ENCODE results near the gene USP50.
"Not testable (repeated sequence)": the region's sequence is repeated elsewhere in the genome, so short reads cannot be mapped to it uniquely, and the experiment has no call there.

USP50 gene

DNA sequence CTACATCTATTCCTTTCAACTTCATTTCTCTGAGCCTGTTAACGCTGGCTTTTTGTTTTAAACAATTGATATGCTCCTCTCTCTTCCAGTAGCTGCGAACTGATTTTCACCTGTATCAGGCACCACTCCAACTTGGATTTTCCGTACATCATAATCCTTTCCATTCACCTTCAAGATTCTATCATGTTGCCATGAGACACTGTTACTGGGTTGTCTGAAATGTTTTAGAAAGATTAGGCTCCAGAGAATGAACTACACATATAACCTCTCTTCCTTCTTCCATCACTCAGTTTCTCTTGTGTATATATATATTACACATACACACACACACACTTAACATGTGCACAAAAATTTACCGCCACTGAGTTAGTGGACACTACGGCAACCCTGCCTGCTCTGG, at the start of gene USP50:
TSS of gene USP50 (minus strand) at position 101 of the 400 bp plus-strand sequence. CDS start 141 bp downstream, outside the sequence.
- DNase-seq (ENCODE audit: low spot score) = no peak

DNA sequence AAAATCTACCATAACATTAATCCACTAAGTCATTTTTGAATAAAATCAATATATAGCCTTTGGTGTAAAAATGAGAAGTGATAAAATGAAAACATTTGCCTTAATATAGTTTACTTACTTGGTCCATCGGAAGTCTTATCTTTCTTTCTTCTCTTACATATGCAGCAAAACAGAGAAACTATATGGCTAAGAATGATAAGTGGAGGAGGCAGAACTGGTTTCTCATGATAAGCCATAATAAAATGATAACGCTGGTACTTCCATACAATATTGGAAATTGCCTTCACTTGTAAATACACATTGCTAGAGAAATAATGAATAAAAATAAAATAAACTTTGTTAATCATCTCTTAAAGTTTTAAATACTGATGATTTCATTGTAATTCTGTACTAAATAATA, 47.8 kb upstream of the USP50 start:
- no peak for DNase-seq (ENCODE audit: low spot score)

DNA sequence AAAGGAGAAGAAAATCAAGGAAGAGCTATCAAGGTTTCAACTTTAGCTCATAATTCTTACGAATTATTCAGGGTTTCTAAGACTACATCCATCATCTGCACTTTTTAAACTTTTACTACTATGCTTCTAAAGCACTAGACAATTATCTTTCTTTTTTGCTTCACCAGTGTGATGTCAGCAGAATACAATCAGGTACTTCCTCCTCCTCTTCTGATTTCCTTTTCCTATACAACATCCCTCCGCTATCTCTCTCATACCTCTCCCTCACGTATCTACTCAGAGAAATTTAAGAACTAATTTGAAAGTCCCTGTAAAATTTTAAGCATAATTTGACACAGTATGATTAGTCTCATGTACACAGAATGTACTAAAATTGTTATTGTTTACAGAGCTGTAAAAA, 47.3 kb upstream of the USP50 start:
- no peak for DNase-seq (ENCODE audit: low spot score)

DNA sequence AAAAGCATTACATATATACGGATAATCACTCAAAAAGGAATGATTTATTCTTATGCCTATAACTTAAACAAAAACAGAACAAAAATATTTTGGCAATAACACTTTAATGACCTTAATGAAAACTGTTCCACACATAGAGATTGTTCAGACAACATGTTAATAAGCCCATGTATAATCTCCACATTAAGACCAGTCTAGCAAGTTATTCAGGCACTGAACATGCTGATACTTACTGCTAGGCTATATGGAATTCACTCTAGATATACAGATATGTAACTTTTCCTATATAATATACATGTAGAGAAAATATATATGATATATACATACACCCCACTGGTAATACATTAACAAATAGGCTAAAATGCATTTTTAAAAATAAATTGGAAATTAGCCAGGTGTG, 43.8 kb upstream of the USP50 start:
- no peak for DNase-seq (ENCODE audit: low spot score)

DNA sequence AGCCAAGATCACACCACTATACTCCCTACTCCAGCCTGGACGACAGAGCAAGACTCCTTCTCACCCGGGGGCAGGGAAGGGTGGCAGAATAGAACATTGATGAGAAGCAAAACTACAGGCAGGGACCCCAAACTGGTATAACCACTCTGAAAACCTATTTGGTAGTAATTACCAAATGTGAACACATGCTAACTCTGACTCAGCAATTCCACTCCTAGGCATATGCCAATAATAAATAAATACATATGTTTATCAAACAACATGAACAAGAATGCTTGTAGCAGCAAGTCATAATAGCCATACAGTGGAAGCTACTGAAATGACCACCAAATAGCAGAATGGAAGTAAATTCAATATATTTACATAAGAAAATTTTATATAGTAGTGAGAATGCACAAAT, 31.0 kb upstream of the USP50 start:
- DNase-seq (ENCODE audit: low spot score) = no peak

DNA sequence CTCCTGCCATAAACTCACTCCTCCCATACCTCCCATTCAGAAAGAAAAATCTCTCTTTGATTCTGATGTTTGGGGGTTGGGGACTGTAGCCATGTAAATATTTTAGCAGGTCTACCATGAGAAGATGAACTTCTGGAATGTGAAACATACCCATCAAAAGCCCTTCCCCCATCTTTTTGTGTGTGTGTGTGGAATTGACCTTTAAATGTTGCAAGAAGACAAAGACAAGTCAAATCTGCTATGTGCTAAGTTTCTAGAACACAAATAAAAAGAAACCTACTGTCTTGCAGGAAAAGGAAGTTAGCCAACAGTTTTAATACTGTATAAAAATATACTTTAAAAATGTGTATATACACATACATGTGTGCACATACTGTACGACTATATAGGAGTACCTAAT, 29.7 kb upstream of the USP50 start:
- DNase-seq (ENCODE audit: low spot score) = no peak

DNA sequence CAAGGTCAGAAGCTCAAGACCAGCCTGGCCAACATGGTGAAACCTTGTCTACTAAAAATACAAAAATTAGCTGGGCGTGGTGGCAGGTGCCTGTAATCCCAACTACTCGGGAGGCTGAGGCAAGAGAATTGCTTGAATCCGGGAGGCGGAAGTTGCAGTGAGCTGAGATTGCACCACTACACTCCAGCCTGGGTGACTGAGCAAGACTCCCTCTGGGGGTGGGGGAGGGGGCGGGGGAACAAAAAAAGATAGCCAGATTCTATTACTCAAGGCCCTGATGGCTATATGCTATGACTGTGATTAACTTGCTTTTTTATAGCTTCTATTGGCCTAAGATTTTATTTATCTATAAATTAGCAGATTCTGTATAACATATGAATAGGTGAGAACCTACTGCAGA, 27.4 kb upstream of the USP50 start:
- DNase-seq (ENCODE audit: low spot score) = not testable (repeated sequence)

DNA sequence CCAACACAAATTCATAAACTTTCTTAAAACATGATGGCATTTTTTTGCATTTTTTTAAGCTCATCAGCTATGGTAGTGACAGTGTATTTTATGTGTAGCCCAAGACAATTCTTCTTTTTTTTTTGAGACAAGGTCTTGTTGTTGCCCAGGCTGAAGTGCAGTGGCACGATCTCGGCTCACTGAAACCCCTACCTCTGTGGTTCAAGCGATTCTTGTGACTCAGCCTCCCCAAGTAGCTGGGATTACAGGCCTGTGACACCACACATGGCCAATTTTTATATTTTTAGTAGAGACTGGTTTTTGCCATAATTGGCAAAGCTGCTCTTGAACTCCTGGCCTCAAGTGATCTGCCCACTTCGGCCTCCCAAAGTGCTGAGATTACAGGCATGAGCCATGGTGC, 17.3 kb upstream of the USP50 start:
- no peak for DNase-seq (ENCODE audit: low spot score)

DNA sequence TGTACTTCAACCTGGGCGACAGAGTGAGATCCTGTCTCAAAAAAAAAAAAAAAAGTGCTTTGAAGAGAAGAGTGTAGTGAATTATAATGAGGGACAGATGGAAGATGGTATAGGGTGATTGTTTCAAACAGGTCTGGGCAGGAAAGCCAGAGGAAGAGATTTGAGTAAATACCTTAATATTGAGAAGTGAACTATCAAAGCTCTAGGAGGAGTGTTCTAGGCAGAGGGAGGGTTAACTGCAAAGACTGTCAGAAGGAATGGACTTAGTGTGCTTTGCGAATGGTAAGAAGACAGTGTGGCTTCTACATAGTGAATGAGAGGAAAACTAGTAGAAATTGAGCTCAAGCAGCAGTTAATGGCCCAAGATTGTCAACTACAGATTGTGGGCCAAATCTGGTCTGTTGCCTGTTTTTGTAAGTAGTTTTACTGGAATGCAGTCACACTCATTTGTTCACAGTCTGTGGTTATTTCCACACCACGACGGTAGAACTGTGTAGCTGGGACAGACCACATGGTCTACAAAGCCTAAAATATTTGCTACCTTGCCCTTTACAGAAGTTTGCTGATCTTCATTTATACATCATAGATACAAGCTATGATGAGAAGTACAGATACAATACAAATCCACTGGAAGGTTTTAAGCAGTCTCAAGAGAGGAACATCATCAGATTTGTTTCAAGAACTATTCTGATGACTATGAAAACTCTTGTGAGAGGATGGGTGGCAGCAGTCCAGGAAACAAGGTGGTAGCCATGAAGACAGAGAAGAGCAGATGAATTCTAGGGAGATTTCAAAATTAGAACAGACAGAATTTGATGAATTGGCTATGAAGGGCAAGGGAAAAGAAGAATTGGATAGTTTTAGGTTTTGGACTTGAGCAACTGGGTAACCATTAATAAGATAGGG, 16.5 kb upstream of the USP50 start:
- DNase-seq (ENCODE audit: low spot score) = peak; percentile 46

DNA sequence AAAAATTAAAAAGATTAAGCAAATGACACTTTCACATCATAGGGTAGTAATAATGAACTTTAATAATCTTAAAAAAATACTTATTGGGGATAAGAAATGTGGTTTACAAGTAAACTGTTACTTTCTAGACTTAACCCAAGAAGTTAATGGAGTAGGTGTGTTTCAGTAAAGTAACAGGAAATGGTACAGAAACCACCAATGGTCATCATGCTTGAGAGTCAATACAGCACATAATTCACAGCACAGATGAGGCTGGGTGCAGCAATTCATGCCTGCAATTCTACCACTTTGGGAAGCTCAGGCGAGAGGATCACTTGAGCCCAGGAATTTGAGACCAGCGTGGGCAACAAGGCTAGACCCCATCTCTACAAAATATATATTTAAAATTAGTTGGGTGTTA, 11.5 kb upstream of the USP50 start:
- no peak for DNase-seq (ENCODE audit: low spot score)

DNA sequence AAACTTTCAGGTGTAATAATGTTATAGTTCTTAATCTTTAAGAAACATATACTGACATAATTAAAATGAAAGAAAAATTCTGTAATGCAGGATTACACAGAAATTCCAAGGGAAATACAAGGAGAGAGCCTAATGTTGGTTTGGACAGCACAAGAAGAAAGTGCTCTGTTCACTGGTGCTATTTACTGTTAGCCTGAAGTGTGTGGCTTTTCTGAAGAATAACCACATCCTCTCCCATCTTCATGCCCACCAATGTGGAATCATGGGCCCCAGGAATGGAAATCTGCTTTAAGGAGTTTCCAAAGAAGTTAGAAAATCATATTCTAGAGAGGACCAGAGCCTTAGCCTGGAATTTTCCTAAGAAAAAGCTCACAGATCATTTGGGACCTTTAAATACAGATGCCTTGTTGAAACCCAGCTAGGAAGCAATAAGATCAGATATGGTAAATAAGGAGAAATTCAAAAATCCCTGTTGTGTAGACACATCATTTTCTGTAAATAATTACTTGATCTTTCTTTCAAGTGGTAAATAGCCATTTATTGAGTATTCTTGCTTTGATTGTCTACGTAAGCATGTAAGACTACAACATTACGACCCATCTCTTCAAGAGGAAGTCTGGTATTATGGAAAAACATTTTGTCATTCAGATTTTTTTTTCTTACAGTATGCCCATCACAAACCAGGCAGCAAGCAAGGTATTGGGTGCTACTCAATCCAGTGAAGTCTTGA, 10.3 kb upstream of the USP50 start:
- no peak for DNase-seq (ENCODE audit: low spot score)

DNA sequence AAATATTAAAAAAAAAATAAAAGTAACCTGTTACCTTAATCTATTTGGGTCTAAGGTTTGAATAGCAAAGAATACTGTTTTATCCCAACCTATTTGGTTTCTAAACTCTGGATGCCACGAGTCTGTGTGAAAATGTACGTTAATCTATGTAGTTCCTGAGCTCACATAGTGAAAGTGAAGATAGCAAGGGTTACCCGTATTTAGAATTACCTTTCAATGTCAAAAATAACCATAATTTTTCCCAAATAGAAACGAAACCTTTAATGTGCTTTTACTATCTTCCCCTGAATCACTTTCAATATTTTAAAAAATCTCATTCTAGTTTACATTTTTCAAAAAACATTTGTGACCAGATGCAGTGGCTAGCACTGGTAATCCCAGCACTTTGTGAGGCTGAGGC, 5.8 kb upstream of the USP50 start:
- no peak for DNase-seq (ENCODE audit: low spot score)

DNA sequence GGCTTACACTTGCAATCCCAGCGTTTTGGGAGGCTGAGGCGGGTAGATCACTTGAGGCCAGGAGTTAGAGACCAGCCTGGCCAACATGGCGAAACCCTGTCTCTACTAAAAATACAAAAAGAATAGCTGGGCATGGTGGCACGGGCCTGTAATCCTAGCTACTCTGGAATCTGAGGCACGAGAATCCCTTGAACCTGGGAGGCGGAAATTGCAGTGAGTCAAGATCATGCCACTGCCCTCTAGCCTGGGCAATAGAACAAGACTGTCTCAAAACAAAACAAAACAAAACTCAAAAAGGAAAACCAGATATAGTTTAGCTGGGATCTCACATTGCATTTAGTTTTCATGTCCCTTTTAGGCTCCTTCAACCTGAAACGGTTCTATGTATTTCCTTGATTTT, 2.9 kb upstream of the USP50 start:
- no peak for DNase-seq (ENCODE audit: low spot score)

DNA sequence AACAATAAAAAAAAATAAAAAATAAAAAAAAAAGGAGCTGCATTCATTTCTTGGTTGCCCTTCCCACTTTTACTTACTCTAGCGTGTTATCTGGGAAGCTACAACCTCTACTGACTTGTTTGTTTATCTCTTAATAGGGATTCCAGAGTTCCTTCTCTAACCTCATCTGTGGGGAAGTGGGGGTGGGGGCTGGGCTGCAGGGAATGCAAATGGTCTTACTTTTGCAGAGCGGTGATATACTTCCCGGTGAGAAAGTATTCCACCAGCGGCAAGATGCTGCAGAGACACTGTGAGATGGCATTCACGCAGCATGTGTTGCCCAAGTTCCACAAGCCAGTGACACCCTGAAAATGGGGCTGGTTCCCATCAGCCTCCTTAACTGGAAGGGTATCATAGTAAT, 2.1 kb downstream of the USP50 start:
- DNase-seq (ENCODE audit: low spot score) = no peak

DNA sequence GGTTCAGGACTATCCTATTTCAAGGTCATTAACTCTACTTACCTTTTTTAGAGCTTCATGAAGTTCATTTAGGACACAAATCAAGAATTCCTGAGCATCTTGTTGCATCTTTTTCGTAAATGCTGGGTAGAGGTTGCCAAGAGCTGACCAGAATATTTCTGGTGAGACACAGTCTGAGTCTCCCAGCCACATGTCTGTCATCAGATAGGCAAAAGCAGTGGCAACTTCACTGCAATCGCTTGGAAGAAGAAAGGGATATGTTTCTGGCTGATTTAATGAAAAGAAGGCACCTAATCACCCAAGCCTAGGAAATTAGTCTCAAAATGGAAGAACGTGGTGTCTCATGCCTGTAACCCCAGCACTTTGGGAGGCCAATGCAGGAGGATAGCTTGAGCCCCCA, 2.9 kb downstream of the USP50 start:
- DNase-seq (ENCODE audit: low spot score) = peak; percentile 63

DNA sequence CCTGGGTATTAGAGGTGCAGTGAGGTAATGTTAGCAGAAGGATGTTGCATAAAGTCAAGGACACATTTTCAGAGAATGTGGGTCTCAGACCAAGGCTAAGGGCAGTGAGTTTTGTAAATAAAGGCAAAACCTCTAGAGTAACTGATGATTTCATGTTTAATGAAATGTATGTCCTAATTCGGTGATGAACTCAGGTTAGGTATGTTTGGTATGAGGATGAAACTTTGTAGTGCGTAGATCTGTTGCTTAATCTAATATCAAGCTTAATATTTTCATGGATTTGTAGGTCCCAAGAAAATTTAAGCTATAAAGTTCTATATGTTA, 3.6 kb downstream of the USP50 start:
- DNase-seq (ENCODE audit: low spot score) = peak; percentile 37

DNA sequence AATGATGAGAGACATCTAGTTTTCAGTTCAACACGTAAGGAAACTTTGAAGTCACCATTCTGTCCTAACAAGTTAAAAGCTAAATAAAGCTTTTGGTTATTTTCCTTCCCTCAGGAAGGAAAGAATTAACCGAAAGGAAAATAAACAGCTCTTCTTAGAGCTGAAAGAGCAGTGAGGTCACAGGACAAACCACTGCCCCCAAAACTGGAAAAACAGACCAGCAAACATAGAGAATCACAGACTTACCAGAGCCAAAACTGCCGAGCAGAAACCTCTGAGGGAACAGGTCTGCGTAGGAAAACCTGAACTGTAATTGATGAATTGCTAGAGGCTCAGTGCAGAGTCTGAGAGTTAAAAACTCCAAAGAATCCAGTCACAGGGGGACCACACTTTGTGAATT, 14.7 kb downstream of the USP50 start:
- no peak for DNase-seq (ENCODE audit: low spot score)

DNA sequence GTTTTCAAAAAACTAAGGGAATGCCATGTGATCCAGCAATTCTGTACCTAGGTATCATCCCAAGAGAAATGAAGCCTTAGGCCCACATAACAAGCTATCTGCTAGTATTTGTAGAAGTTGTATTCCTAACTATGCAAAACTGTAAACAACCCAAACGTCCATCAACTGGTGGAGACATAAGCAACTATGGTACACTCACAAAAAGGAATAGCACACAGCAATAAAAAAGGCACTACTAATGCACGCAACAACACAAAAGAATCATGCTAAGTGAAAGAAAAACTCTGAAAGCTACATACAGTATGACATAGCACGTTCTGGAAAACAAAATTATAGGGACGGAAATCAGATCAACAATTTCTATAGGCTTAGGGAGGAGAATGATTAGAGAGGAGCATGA, 15.3 kb downstream of the USP50 start:
- DNase-seq (ENCODE audit: low spot score) = no peak

DNA sequence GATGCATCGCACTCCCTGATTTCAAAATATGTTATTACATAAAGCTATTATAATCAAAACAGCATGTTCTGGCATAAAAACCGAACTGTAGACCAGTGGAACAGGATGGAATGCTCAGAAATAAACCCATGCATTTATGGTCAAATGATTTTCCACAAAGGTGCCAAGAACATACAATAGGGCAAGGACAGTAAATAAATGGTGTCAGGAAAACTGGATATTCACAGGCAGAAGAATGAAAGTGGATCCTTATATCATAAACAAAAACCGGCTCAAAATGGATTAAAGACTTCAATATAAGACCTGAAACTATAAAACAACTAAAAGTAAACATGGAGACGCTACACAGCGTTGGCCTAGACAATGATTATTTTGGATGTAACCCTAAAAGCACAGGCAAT, 22.6 kb downstream of the USP50 start:
- DNase-seq (ENCODE audit: low spot score) = peak; percentile 23

DNA sequence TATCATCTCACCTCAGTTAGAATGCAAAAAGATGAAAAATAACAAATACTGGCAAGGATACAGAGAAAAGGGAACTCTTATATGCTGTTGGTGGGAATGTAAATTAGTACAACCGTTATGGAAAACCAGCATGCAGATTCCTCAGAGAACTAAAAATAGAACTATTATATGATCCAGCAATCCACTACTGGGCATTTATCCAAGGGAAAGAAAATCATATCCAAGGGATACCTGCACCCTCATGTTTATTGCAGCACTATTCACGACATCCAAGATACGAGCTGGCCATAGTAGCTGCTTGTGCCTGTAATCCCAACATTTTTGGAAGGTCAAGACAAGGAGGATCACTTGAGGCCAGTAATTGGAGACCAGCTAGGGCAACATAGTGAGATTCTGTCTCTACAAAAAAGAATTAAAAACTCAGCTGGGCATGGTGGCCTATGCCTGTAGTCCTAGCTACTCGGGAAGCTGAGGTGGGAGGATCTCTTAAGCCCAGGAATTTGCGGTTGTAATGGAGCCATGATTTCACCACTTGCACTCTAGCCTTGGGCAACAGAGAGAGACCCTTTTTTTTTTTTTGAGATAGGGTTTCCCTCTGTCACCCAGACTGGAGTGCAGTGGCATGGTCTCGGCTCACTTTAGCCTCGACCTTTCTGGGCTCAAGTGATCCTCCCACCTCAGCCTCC, 26.6 kb downstream of the USP50 start:
- no peak for DNase-seq (ENCODE audit: low spot score)

DNA sequence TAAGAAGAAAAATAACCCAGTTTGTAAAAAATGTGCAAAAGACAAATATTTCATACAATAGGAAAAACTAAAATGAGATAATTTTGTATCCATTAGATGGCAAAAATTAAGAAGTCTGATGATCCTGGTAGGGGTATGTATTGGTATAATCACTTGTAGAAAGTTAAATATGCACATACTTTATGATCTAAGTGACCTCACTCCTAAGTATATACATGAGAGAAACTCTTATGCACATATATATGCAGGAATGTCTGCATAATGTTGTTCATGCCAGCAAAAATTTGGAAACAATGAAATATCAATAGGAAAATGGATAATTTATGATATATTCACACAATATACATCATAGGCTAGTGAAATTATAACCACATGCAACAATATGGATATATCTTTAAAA, 33.5 kb downstream of the USP50 start:
- no peak for DNase-seq (ENCODE audit: low spot score)

DNA sequence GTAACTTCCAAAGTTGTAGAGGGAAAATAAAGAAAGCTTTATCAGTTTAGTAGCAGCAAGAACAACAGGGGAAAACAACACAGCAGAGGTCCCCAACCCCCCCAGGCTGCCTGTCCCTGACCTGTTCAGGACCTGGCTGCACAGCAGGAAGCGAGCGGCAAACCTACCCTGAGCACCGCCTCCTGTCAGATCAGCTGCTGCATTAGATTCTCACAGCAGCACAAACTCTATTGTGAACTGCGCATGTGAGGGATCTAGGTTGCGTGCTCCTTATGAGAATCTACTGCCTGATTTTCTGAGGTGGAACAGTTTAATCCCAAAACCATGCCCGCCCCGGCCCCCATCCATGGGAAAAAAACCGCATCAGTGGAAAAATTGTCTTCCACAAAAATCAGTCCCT, 40.3 kb downstream of the USP50 start:
- no peak for DNase-seq (ENCODE audit: low spot score)

DNA sequence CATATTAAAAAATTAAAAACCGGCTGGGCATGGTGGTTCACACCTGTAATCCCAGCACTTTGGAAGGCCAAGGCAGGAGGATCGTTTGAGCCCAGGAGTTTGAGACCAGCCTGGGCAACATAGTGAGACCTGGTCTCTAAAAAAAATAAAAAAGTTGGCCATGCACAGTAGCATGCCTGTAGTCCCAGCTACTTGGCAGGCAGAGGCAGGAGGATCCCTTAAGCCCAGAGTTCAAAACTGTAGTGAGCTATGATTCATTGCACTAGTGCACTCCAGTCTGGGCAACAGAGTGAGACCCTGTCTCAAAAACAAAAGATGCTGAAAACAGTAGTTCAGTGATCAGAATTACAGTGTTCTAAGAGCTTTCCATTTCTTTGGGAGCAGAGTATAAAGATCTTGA, 40.8 kb downstream of the USP50 start:
- not testable (repeated sequence) for DNase-seq (ENCODE audit: low spot score)
